ENCODE data around the gene ZNRF3.

Gene ZNRF3

DNA sequence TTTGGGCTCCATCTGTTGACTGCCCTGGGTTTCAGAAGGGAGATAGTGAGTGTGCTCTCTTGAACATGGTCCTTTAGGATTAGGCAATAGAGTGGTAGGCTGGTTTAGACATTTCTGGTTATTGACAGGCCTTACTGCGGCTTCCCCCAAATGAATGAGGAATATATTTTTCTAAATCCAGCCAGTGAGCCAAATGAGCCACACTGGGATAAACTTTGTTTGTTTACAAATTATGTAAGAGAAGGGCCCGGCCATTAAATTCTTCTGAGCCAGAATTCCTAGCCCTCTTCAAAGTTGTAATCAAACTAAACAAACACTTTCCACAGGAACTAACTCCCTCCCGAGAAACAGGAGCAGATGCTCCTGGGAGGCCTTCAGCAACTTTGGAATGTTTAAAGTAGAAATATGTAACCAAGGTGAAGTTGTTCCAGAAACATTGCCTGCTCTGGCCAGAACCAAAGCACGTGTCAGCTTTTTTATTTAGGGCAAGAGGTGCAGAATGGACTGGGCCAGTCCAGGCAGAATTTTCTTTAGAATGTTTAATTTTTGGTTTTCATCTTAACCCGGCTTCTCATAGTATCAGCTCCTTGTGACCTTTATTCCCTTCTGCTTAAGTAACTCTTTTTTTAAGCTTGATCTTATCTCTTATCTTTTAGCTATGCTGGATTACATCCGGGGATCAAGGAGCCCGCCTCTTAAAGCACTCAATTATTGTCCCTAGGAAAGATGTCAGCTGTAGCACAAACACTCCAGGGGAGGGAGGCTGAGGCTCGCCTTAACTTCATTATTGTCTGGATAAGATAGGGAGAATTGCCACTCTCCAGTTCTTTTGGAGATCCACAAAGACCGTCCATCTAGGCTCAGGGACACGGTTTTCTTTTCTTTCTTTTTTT, 28.7 kb downstream of the ZNRF3 start (continued):
- TF ChIP-seq TCF7L2 (IDR thresholded peaks at IDR 0.05; ENCODE audit: borderline replicate concordance, low read depth, low read length) (peak; percentile 98), KLF10 (tag by site-specific recombination; IDR thresholded peaks at IDR 0.05) (0 out of 2 replicates have a peak, but pooled peaks have one; percentile 22), OSR2 (tag by site-specific recombination; IDR thresholded peaks at IDR 0.05) (peak; percentile 87), FEZF1 (tag by site-specific recombination; IDR thresholded peaks at IDR 0.05) (peak; percentile 39; the same call in 1 of the 2 replicates)

DNA sequence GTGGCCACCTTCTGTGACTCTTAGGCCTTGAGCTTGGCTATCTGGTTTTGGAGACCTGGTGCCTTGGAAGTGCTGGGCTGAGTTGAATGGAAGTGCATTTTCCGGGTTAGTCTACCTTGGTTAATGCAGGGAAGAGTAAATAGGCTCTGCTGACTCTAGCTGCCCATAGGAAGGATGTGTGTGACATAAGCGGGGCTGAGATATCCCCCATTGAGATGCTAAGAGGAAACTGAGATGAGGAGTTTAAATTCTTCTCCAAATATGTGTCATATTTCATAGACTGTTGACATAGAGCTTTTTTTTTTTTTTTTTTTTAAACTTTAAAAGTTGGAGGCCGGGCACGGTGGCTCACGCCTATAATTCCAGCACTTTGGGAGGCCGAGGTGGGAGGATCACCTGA, 30.8 kb downstream of the ZNRF3 start:
- TF ChIP-seq MZF1 (tag by site-specific recombination; IDR thresholded peaks at IDR 0.05; ENCODE audit: borderline replicate concordance) (no peak), EGR2 (tag by site-specific recombination; IDR thresholded peaks at IDR 0.05; ENCODE audit: low read depth) (no peak), REPIN1 (tag by site-specific recombination; IDR thresholded peaks at IDR 0.05; ENCODE audit: low read depth) (no peak), ZNF266 (tag by site-specific recombination; IDR thresholded peaks at IDR 0.05; ENCODE audit: low read depth) (no peak), ZNF548 (tag by site-specific recombination; IDR thresholded peaks at IDR 0.05) (no peak), OVOL3 (tag by site-specific recombination; IDR thresholded peaks at IDR 0.05) (no peak), ZNF513 (tag by site-specific recombination; IDR thresholded peaks at IDR 0.05) (no peak), ZNF274 (IDR thresholded peaks at IDR 0.05; ENCODE audit: low read length) (no peak), ZNF274 (tag by site-specific recombination; IDR thresholded peaks at IDR 0.05; ENCODE audit: borderline replicate concordance) (no peak), YY1 (tag by site-specific recombination; IDR thresholded peaks at IDR 0.05) (no peak), ZFHX2 (tag by site-specific recombination; conservative IDR thresholded peaks at IDR 0.05) (no peak), BCL11B (tag by site-specific recombination; IDR thresholded peaks at IDR 0.05; ENCODE audit: low read depth) (no peak), ZNF837 (tag by site-specific recombination; IDR thresholded peaks at IDR 0.05) (no peak), ZBTB1 (tag by site-specific recombination; IDR thresholded peaks at IDR 0.05) (no peak), ZNF549 (tag by site-specific recombination; IDR thresholded peaks at IDR 0.05) (no peak), BCL11A (tag by site-specific recombination; IDR thresholded peaks at IDR 0.05; ENCODE audit: low read depth) (no peak), ZNF521 (tag by site-specific recombination; IDR thresholded peaks at IDR 0.05) (no peak), ZNF623 (tag by site-specific recombination; IDR thresholded peaks at IDR 0.05) (no peak)
- TF ChIP-seq, protein P1, sequence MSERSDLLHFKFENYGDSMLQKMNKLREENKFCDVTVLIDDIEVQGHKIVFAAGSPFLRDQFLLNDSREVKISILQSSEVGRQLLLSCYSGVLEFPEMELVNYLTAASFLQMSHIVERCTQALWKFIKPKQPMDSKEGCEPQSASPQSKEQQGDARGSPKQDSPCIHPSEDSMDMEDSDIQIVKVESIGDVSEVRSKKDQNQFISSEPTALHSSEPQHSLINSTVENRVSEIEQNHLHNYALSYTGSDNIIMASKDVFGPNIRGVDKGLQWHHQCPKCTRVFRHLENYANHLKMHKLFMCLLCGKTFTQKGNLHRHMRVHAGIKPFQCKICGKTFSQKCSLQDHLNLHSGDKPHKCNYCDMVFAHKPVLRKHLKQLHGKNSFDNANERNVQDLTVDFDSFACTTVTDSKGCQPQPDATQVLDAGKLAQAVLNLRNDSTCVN (tag by site-specific recombination; optimal IDR thresholded peaks at IDR 0.05), result no peak
- POLR2A ChIA-PET, result interaction anchor here (0.5 to 0.6 kb wide), 2 partner anchors 31 to 1191 kb away, joined by 3 read pairs; no protein-coding TSS in a partner anchor
- no peak overlapping the region for H3K4me3 ChIP-seq (ENCODE audit: low read depth, low read length)
- H3K4me1 ChIP-seq (ENCODE audit: control insufficient read depth, insufficient read depth, low read length), result peaks cover 30% of the 10 kb centered on the region
- CTCF ChIA-PET, result interaction anchor here (0.5 to 1.4 kb wide), 3 partner anchors 9 to 83 kb away, joined by 3 to 4 read pairs (median 3); no protein-coding TSS in a partner anchor
- no peak overlapping the region for H3K27ac ChIP-seq (ENCODE audit: extremely low read depth, low read depth, low read length)
- no peaks in the 10 kb centered on the region for H3K36me3 ChIP-seq (ENCODE audit: control insufficient read depth in 2 of 2, insufficient read depth in 1 of 2, low read length in 2 of 2)
- no peaks in the 10 kb centered on the region for H3K9me3 ChIP-seq (ENCODE audit: control insufficient read depth, insufficient read depth, low read depth, low read length)
